GM21367 (cell line): ENCODE data around the gene SMYD3.

ENCODE experiments used
- ATAC-seq: cut with Tn5 transposase; IDR thresholded peaks from one replicate; pipeline ENCODE4 v1.9.1; 2021; ENCODE audit not compliant: unreplicated experiment

The SMYD3 gene

GRCh38 chr1:246471688-246472087 lies 35.4 kb downstream of the SMYD3 start:
- ATAC-seq, result no peak

GRCh38 chr1:246470585-246470984 lies 36.5 kb downstream of the SMYD3 start:
- no peak for ATAC-seq

GRCh38 chr1:246462986-246463385 lies 44.1 kb downstream of the SMYD3 start:
- no peak for ATAC-seq

GRCh38 chr1:246460406-246460805 lies 46.7 kb downstream of the SMYD3 start:
- ATAC-seq, result no peak

GRCh38 chr1:246459221-246459620 lies 47.9 kb downstream of the SMYD3 start:
- no peak for ATAC-seq

- no peak for ATAC-seq
Observed at GRCh38 chr1:246455476-246455875, 51.6 kb downstream of the SMYD3 start.

- no peak for ATAC-seq
Observed at GRCh38 chr1:246454655-246455054, 52.4 kb downstream of the SMYD3 start.

GRCh38 chr1:246450611-246451251 lies 56.3 kb downstream of the SMYD3 start:
- ATAC-seq, result no peak

GRCh38 chr1:246448373-246448772 lies 58.7 kb downstream of the SMYD3 start:
- ATAC-seq, result no peak

GRCh38 chr1:246447501-246447900 lies 59.6 kb downstream of the SMYD3 start:
- no peak for ATAC-seq

GRCh38 chr1:246445503-246445902 lies 61.6 kb downstream of the SMYD3 start:
- ATAC-seq, result no peak

- no peak for ATAC-seq
Observed at GRCh38 chr1:246444617-246445016, 62.5 kb downstream of the SMYD3 start.

GRCh38 chr1:246437961-246438360 lies 69.1 kb downstream of the SMYD3 start:
- ATAC-seq, result no peak

- ATAC-seq, result no peak
Observed at GRCh38 chr1:246435421-246436041, 71.5 kb downstream of the SMYD3 start.

- no peak for ATAC-seq
Observed at GRCh38 chr1:246434335-246434734, 72.7 kb downstream of the SMYD3 start.

- no peak for ATAC-seq
Observed at GRCh38 chr1:246428542-246429308, 78.4 kb downstream of the SMYD3 start.

- no peak for ATAC-seq
Observed at GRCh38 chr1:246427611-246428010, 79.5 kb downstream of the SMYD3 start.

- no peak for ATAC-seq
Observed at GRCh38 chr1:246425895-246426294, 81.2 kb downstream of the SMYD3 start.

GRCh38 chr1:246425139-246425794 lies 81.8 kb downstream of the SMYD3 start:
- no peak for ATAC-seq

- ATAC-seq, result no peak
Observed at GRCh38 chr1:246420300-246420699, 86.8 kb downstream of the SMYD3 start.

GRCh38 chr1:246418565-246419312 lies 88.3 kb downstream of the SMYD3 start:
- ATAC-seq, result no peak
